Activated CD4-positive, alpha-beta T cell treated with anti-CD3 and anti-CD28 coated beads, Interleukin-2, Interleukin-6, amounts not matched to agents 100 ng/mL and 50 ng/mL, durations not matched to agents 16 hours and 8 hours (primary cell): ENCODE measurements around the gene GRIN3A.
A peak's percentile ranks its signal among the peaks of the same experiment; 100 is the strongest.

ENCODE experiments used
- DNase-seq: peaks from one replicate; pipeline ENCODE4 v3.0.0-alpha.2; 2020

GRIN3A gene

GRCh38 chr9:101702257-101702656, 36.2 kb downstream of the GRIN3A start:
- no peak for DNase-seq

- no peak for DNase-seq
Observed at GRCh38 chr9:101693546-101694336, 44.7 kb downstream of the GRIN3A start.

GRCh38 chr9:101691657-101692056, 46.8 kb downstream of the GRIN3A start:
- peak; percentile 2 for DNase-seq

GRCh38 chr9:101689039-101689438, 49.4 kb downstream of the GRIN3A start:
- no peak for DNase-seq

GRCh38 chr9:101684665-101685064, 53.8 kb downstream of the GRIN3A start:
- no peak for DNase-seq

GRCh38 chr9:101683236-101683635, 55.2 kb downstream of the GRIN3A start:
- DNase-seq, result no peak

- no peak for DNase-seq
Observed at GRCh38 chr9:101677861-101678260, 60.6 kb downstream of the GRIN3A start.

GRCh38 chr9:101675341-101675740, 63.1 kb downstream of the GRIN3A start:
- DNase-seq, result no peak

- DNase-seq, result no peak
Observed at GRCh38 chr9:101674165-101674564, 64.3 kb downstream of the GRIN3A start.

GRCh38 chr9:101673642-101674041, 64.8 kb downstream of the GRIN3A start:
- no peak for DNase-seq

GRCh38 chr9:101671567-101671966, 66.9 kb downstream of the GRIN3A start:
- DNase-seq, result no peak

- no peak for DNase-seq
Observed at GRCh38 chr9:101668421-101668820, 70.0 kb downstream of the GRIN3A start.

GRCh38 chr9:101664453-101664852, 74.0 kb downstream of the GRIN3A start:
- no peak for DNase-seq

GRCh38 chr9:101652601-101653175, 85.8 kb downstream of the GRIN3A start:
- DNase-seq, result no peak

GRCh38 chr9:101650142-101650541, 88.3 kb downstream of the GRIN3A start:
- no peak for DNase-seq

- no peak for DNase-seq
Observed at GRCh38 chr9:101648493-101648892, 90.0 kb downstream of the GRIN3A start.

GRCh38 chr9:101639785-101640665, 98.4 kb downstream of the GRIN3A start:
- no peak for DNase-seq

- DNase-seq, result no peak
Observed at GRCh38 chr9:101639311-101639710, 99.1 kb downstream of the GRIN3A start.

- DNase-seq, result no peak
Observed at GRCh38 chr9:101636247-101636646, 102.2 kb downstream of the GRIN3A start.

- DNase-seq, result no peak
Observed at GRCh38 chr9:101635473-101635872, 103.0 kb downstream of the GRIN3A start.

GRCh38 chr9:101634741-101635409, 103.6 kb downstream of the GRIN3A start:
- DNase-seq, result no peak

- no peak for DNase-seq
Observed at GRCh38 chr9:101632611-101633010, 105.8 kb downstream of the GRIN3A start.

- DNase-seq, result no peak
Observed at GRCh38 chr9:101631892-101632291, 106.6 kb downstream of the GRIN3A start.
